Trophoblast cell (in vitro differentiated cells and primary cell): ENCODE results near the gene FLT3.

Source experiments
- DNase-seq, 2 donors: peaks; one replicate each; pipeline ENCODE4 v3.0.0-alpha.2; 2016
- H2AFZ ChIP-seq: 2 replicates; pipeline ENCODE4 v1.6.1; 2013; ENCODE audit warnings: low read length, moderate library complexity, mild to moderate bottlenecking; ENCODE audit not compliant: insufficient read depth, poor library complexity
- H2AK5ac ChIP-seq: 2 replicates; pipeline ENCODE4 v1.6.1; 2013; ENCODE audit warnings: mild to moderate bottlenecking, low read length
- H2BK120ac ChIP-seq: 2 replicates; pipeline ENCODE4 v1.6.1; 2013; ENCODE audit warnings: low read length, mild to moderate bottlenecking, moderate library complexity; ENCODE audit not compliant: insufficient read depth, poor library complexity
- H2BK12ac ChIP-seq: 2 replicates; pipeline ENCODE4 v1.6.1; 2013; ENCODE audit warnings: mild to moderate bottlenecking, low read length, moderate library complexity
- H2BK5ac ChIP-seq: 2 replicates; pipeline ENCODE4 v1.6.1; 2013; ENCODE audit warnings: low read length, low read depth, moderate library complexity, mild to moderate bottlenecking; ENCODE audit not compliant: poor library complexity
- H3K14ac ChIP-seq: 2 replicates; pipeline ENCODE4 v1.6.1; 2013; ENCODE audit warnings: mild to moderate bottlenecking, low read length
- H3K18ac ChIP-seq: 2 replicates; pipeline ENCODE4 v1.6.1; 2013; ENCODE audit warnings: mild to moderate bottlenecking, low read length
- H3K23ac ChIP-seq: 2 replicates; pipeline ENCODE4 v1.6.1; 2013; ENCODE audit warnings: low read length
- H3K27ac ChIP-seq: 2 replicates; pipeline ENCODE4 v1.5.1; 2013; ENCODE audit warnings: low read depth, mild to moderate bottlenecking, inconsistent platforms, low read length, moderate library complexity
- H3K27me3 ChIP-seq: 2 replicates; pipeline ENCODE4 v1.6.1; 2013; ENCODE audit warnings: inconsistent platforms, mild to moderate bottlenecking, low read length, moderate library complexity; ENCODE audit not compliant: insufficient read depth
- H3K36me3 ChIP-seq, 2 experiments: 1 replicate in 1 of 2; 2 replicates in 1 of 2; pipeline ENCODE4 v1.6.1; 2013; ENCODE audit warnings: low read length in 2 of 2, mild to moderate bottlenecking in 2 of 2, moderate library complexity in 1 of 2; ENCODE audit not compliant: insufficient read depth in 2 of 2, control insufficient read depth in 1 of 2
- H3K4ac ChIP-seq: 2 replicates; pipeline ENCODE4 v1.6.1; 2013; ENCODE audit warnings: low read depth, mild to moderate bottlenecking, low read length, moderate library complexity
- H3K4me1 ChIP-seq, 2 experiments: 1 replicate in 1 of 2; 2 replicates in 1 of 2; pipeline ENCODE4 v1.6.1; 2013; ENCODE audit warnings: low read length in 2 of 2, mild to moderate bottlenecking in 2 of 2, moderate library complexity in 1 of 2; ENCODE audit not compliant: insufficient read depth in 2 of 2, control insufficient read depth in 1 of 2
- H3K4me2 ChIP-seq: 2 replicates; pipeline ENCODE4 v1.6.1; 2013; ENCODE audit warnings: inconsistent platforms, mild to moderate bottlenecking, low read length, moderate library complexity
- H3K4me3 ChIP-seq: 2 replicates; pipeline ENCODE4 v1.5.1; 2013; ENCODE audit warnings: mild to moderate bottlenecking, low read depth, low read length, inconsistent platforms
- H3K79me1 ChIP-seq: one replicate; pipeline ENCODE4 v1.6.1; 2013; ENCODE audit warnings: low read length
- H3K79me2 ChIP-seq: 2 replicates; pipeline ENCODE4 v1.6.1; 2013; ENCODE audit warnings: low read length, mild to moderate bottlenecking; ENCODE audit not compliant: control insufficient read depth, insufficient read depth, poor library complexity
- H3K9ac ChIP-seq: 2 replicates; pipeline ENCODE4 v1.6.1; 2013; ENCODE audit warnings: mild to moderate bottlenecking, low read length
- H3K9me3 ChIP-seq: 2 replicates; pipeline ENCODE4 v1.6.1; 2013; ENCODE audit warnings: low read depth, mild to moderate bottlenecking, control low read depth, inconsistent platforms, low read length; ENCODE audit not compliant: insufficient read depth
- H4K12ac ChIP-seq: 2 replicates; pipeline ENCODE4 v1.6.1; 2013; ENCODE audit warnings: low read depth, mild to moderate bottlenecking, low read length, moderate library complexity
- H4K8ac ChIP-seq: 2 replicates; pipeline ENCODE4 v1.6.1; 2013; ENCODE audit warnings: low read depth, mild to moderate bottlenecking, low read length, moderate library complexity
- H4K91ac ChIP-seq: one replicate; pipeline ENCODE4 v1.6.1; 2013; ENCODE audit warnings: low read depth, mild to moderate bottlenecking, low read length, moderate library complexity
- WGBS: extraction: QIAGEN DNeasy Blood & Tissue Kit; methylation state at CpG from one replicate; pipeline ENCODE4 v1.1.7; 2013; ENCODE audit warnings: missing lambda C conversion rate; ENCODE audit not compliant: insufficient read length, insufficient coverage; ENCODE audit errors: extremely low coverage; 5-methylcytosine and 5-hydroxymethylcytosine counted together

The FLT3 gene

DNA sequence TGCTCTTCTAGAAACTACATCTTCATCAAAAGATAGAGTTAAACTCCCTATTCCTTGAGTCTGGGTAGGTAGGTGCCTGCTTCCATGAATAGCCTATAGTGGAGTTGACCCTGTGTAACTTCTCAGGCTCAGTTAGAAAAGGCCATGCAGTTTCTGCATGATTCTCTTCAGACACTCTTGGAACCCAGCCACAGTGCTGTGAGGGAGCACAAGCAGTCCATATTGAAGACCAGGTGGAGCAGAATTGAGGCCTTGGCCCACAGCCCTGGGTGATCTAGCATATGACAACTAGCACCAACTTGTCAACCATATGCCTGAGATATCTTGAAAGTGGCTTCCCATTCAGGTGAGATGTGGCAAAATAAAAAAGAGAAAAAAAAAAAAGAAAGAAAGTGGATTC, 27.7 kb upstream of the FLT3 start:
- Histone ChIP-seq H3K36me3 (no peaks in the 10 kb centered on the region), H3K14ac (no peak overlapping the region), H2AK5ac (no peak overlapping the region), H4K91ac (no peak overlapping the region), H4K8ac (no peak overlapping the region), H3K18ac (no peak overlapping the region), H2BK5ac (no peak overlapping the region), H3K4me3 (no peak overlapping the region), H3K79me2 (no peaks in the 10 kb centered on the region), H2BK120ac (no peak overlapping the region), H4K12ac (no peak overlapping the region), H3K79me1 (no peaks in the 10 kb centered on the region), H3K9me3 (no peaks in the 10 kb centered on the region), H3K4me1 (peaks cover 2 to 4% of the 10 kb centered on the region in 2 experiments), H3K27ac (no peak overlapping the region), H3K27me3 (no peaks in the 10 kb centered on the region), H3K23ac (no peak overlapping the region), H3K4me2 (no peak overlapping the region), H3K4ac (no peak overlapping the region), H2BK12ac (no peak overlapping the region), H2AFZ (no peak overlapping the region), H3K9ac (no peak overlapping the region)
- no peak for DNase-seq

DNA sequence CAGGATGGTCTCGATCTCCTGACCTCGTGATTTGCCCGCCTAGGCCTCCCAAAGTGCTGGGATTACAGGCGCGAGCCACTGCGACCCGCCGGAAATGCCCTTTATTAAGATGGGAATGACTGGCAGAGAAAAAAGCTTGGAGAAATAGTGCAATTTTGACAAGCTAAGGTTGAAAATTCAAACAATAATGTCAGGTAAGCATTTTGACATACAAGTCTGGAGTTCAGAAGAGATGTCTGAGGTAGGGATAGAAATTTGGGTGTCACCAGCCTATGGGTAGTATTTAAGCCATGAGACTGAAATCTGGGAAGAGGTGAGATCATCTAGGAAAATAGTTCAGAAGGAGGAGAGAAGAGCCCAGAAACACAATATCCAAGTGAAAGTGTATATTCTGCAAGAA, 20.8 kb upstream of the FLT3 start:
- Histone ChIP-seq H3K79me1 (no peaks in the 10 kb centered on the region), H2AFZ (no peak overlapping the region), H2BK12ac (no peak overlapping the region), H3K4me1 (no peaks in the 10 kb centered on the region), H4K8ac (no peak overlapping the region), H3K14ac (no peak overlapping the region), H3K4me2 (no peak overlapping the region), H3K27ac (no peak overlapping the region), H3K9ac (no peak overlapping the region), H2AK5ac (no peak overlapping the region), H3K18ac (no peak overlapping the region), H2BK120ac (no peak overlapping the region), H2BK5ac (no peak overlapping the region), H3K4ac (no peak overlapping the region), H3K4me3 (no peak overlapping the region), H4K12ac (no peak overlapping the region), H3K79me2 (no peaks in the 10 kb centered on the region), H3K27me3 (no peaks in the 10 kb centered on the region), H3K23ac (no peak overlapping the region), H4K91ac (no peak overlapping the region), H3K36me3 (no peaks in the 10 kb centered on the region), H3K9me3 (no peaks in the 10 kb centered on the region)
- WGBS: no CpG with 5 or more reads among the region's 8 CpGs
- DNase-seq: no peak

DNA sequence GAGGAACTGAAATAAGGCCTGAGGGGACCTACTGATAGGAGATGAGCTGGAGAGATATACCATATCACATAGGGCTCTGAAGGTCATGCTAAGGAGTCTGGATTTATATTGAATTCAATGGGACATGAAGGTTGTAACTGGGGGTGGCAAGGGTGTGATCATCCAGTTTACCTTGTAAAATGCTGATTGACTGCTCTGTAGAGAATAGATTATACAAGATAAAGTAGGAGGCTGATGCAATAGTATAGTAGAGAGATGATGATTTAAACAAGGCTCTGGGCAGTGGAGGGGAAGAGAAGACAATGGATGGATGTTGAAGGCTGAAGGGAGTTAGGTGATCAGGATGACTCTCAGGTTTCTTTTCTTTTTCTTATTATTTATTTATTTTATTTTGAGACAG, 19.9 kb upstream of the FLT3 start:
- H3K79me1 ChIP-seq: no peaks in the 10 kb centered on the region
- no peak overlapping the region for H4K91ac ChIP-seq
- H3K27me3 ChIP-seq: no peaks in the 10 kb centered on the region
- no peak overlapping the region for H3K18ac ChIP-seq
- H3K4me3 ChIP-seq: no peak overlapping the region
- H3K23ac ChIP-seq: no peak overlapping the region
- no peak overlapping the region for H2AFZ ChIP-seq
- no peak overlapping the region for H3K27ac ChIP-seq
- H3K9ac ChIP-seq: no peak overlapping the region
- H3K4me2 ChIP-seq: no peak overlapping the region
- no peaks in the 10 kb centered on the region for H3K36me3 ChIP-seq
- H2BK12ac ChIP-seq: no peak overlapping the region
- H3K4me1 ChIP-seq: no peaks in the 10 kb centered on the region
- H3K79me2 ChIP-seq: no peaks in the 10 kb centered on the region
- H3K4ac ChIP-seq: no peak overlapping the region
- H3K9me3 ChIP-seq: no peaks in the 10 kb centered on the region
- no peak overlapping the region for H4K8ac ChIP-seq
- H2AK5ac ChIP-seq: no peak overlapping the region
- no peak overlapping the region for H2BK120ac ChIP-seq
- H3K14ac ChIP-seq: no peak overlapping the region
- H4K12ac ChIP-seq: no peak overlapping the region
- no peak for DNase-seq
- H2BK5ac ChIP-seq: no peak overlapping the region

- H2BK5ac ChIP-seq: no peak overlapping the region
- H3K9ac ChIP-seq: no peak overlapping the region
- H3K18ac ChIP-seq: no peak overlapping the region
- H3K9me3 ChIP-seq: no peaks in the 10 kb centered on the region
- WGBS: 100% methylated on average over 1 of the region's 9 CpGs
- H3K4ac ChIP-seq: no peak overlapping the region
- H4K12ac ChIP-seq: no peak overlapping the region
- no peak overlapping the region for H2BK120ac ChIP-seq
- no peak overlapping the region for H2AFZ ChIP-seq
- no peaks in the 10 kb centered on the region for H3K79me1 ChIP-seq
- no peak for DNase-seq
- H2AK5ac ChIP-seq: no peak overlapping the region
- H3K4me2 ChIP-seq: no peak overlapping the region
- H3K79me2 ChIP-seq: no peaks in the 10 kb centered on the region
- H4K91ac ChIP-seq: no peak overlapping the region
- no peaks in the 10 kb centered on the region for H3K27me3 ChIP-seq
- no peak overlapping the region for H3K27ac ChIP-seq
- no peaks in the 10 kb centered on the region for H3K4me1 ChIP-seq
- H3K36me3 ChIP-seq: no peaks in the 10 kb centered on the region
- no peak overlapping the region for H4K8ac ChIP-seq
- H3K14ac ChIP-seq: no peak overlapping the region
- H3K23ac ChIP-seq: no peak overlapping the region
- H3K4me3 ChIP-seq: no peak overlapping the region
- no peak overlapping the region for H2BK12ac ChIP-seq
These were observed 17.5 kb upstream of the FLT3 start for GRCh38 chr13:28117689-28118377.
